Cortex of kidney (tissue), 1 donor: ENCODE measurements around the gene POLK.
"Not testable (repeated sequence)": the region's sequence is repeated elsewhere in the genome, so short reads cannot be mapped to it uniquely, and the experiment has no call there.

ENCODE experiments used
- DNase-seq: peaks from one replicate; lab custom pipeline; 2025; lab: John Stamatoyannopoulos, UW

Gene POLK

DNA sequence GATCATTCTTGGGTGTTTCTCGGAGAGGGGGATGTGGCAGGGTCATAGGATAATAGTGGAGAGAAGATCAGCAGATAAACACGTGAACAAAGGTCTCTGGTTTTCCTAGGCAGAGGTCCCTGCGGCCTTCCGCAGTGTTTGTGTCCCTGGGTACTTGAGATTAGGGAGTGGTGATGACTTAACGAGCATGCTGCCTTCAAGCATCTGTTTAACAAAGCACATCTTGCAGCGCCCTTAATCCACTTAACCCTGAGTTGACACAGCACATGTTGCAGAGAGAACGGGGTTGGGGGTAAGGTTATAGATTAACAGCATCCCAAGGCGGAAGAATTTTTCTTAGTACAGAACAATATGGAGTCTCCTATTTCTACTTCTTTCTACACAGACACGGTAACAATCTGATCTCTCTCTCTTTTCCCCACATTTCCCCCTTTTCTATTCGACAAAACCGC, 99.2 kb downstream of the POLK start:
- not testable (repeated sequence) for DNase-seq

DNA sequence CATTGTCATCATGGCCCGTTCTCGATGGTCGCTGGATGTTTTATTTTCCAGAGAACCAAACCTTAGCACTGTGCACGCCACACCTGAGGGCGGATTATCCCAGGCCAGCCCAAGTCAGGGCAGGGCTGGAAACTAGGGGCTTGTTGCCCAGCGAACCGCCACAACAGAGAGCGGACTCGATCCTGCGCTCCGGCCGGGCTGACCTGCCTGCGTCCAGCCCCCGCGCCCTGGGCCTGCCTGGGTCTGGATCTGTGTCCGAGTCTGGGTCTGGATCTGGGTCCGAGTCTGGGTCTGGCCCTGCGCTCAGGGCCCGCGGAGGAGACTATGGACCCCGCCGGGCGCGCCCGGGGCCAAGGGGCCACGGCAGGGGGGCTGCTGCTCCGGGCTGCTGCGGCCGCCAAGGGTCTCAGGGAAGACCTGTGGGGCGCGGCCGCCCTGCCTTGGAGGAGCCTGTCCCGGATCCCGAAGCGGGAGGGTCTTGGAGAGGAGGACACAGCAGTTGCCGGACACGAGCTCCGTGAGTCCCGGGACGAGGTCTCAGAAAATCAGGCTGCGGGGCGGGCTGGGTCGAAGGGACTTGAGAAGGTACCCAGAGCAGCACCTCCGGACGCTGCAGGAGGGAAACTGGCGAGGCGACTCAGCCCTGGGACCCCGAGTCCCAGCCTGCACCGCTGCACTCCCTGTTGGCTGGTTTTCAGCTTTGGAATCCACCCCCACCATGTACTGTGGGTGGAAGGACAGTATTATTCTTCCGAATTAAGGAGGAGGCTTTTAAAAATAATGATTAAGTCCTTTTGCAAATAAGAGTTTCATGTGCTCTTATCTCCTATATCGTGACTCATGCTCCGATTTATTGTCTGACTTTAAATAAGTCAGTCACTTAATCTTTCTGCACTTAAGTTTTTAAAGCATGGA, 99.9 kb downstream of the POLK start, which contains the start of gene ANKDD1B:
TSS of gene ANKDD1B (plus strand) at position 143 of the 915 bp plus-strand sequence. CDS start at position 325, 182 bp downstream.
- no peak for DNase-seq

GRCh38 chr5:75612226-75612569, 100.5 kb downstream of the POLK start:
- DNase-seq: no peak

GRCh38 chr5:75612901-75613300, 101.2 kb downstream of the POLK start:
- no peak for DNase-seq

DNA sequence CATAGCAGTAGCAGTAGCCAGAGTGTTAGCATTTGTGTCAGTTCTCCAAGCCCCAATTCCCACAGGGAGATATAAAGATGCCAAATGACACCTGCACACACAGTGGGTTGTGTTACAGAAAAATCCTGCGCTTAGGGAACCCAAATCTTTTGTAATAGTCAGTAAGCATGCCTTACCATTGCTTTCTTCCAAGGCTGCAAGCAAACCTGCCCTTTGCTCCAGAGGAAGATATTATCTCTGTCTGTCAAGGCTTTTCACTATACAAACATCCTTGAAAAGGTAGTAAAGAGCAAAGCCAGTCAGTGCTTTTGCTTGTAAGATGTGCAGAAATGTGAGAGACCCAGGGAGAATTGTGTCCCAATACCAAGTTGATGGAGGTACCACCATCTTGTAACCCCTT, 102.5 kb downstream of the POLK start:
- no peak for DNase-seq

GRCh38 chr5:75616371-75616881, 104.7 kb downstream of the POLK start:
- no peak for DNase-seq

GRCh38 chr5:75616971-75617621, 105.4 kb downstream of the POLK start:
- no peak for DNase-seq

DNA sequence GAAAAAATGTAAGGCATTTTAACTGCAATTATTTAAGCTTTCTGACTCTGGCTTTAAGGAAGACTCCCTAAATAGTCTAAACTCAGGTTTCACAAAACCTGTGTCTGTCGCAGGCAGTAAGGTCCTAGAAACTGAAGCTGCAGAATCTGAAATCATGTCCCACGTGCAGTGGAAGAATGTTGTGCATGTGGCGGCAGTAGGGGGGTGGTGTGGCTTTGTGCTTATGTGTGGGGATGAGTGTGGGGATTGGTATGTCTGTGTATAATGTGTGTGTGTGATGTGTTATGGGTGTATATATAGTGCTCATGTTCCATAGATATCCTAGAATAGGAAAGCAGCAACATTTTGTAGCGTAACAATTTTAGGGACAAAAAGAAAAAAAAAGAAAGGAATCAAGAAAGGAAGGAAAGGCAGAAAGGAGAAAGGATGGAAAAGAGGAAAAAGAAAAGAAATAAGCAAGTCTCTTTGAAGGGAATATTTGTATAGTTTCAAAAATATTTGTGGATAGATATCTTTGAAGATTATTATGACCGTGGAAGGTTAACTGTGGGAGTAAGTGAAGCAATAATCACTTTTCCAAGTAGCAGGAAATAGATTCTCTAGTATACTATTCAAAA, 106.2 kb downstream of the POLK start:
- no peak for DNase-seq

DNA sequence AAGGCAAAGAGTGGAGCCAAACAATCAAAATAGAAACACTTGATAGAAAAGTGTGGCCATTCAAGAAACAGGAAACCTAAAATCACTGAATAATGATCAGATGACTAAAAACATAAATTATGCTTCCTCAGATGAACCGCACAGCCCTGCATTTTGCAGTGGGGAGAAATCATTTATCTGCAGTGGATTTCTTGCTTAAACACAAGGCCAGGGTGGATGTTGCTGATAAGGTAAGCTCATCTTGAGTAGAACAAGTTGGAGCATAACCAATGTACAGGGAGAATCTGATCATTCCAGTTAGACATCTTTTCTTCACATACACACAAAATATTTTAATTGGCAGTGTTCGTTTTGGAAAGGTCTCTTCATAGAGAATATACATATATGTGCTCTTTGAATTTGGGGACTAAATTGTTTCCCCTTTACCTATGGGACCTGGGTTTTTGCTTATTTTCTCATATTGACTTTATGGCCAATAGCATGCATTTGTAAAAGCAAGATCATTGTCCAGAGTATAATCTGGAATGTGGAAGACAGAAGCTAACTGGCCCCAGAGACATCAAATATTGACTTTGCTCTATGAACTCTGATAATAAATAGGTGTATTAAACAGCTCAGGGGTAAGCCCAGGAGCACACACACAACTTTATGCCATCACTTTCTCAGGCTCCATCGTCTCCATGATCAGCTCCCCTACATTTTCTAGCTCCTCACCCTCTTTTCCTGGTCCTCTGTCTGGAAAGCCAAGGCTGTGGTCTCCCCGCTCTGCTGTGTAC, 108.7 kb downstream of the POLK start:
- DNase-seq: no peak

- DNase-seq: no peak
Observed at GRCh38 chr5:75622564-75622963, 110.9 kb downstream of the POLK start.

GRCh38 chr5:75623846-75624245, 112.2 kb downstream of the POLK start:
- no peak for DNase-seq

DNA sequence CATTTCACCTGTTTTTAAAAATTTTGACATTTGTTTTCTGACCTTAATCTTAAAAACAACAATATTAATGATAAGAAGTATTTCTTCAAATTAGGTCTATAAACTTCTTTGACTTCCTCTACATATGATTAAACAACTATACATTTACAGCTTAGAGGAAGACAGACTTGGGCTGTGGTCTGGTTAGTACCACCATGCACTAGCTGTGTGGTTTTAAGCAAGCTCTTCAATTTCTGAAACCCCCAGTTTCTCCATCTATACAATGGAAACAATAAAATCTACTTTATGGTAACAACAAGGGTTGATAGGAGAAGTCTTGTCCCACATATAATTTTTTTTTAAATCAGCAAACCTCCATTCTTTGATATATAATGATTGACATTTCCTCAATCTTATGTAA, 115.3 kb downstream of the POLK start:
- DNase-seq: no peak

DNA sequence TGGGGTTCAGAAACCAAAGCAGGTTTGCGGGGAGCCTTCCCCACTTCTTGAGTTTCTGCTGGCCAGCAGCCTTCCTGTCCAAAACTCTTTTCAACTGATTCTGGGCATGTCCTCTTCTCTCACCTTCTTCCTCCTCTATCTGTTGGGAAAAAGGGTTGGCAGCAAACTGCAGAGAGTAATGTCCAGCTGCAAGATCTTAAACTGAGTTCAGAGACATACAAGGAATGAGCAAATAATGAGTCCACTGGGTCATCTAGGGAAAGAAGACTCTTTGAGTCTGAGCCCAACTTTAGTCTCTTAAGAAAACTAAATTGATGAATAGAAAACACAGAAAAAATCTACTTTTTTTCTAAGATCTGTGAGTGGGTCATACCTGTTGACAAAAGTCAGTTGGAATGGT, 116.1 kb downstream of the POLK start:
- no peak for DNase-seq

GRCh38 chr5:75630875-75631274, 119.2 kb downstream of the POLK start:
- DNase-seq: no peak

DNA sequence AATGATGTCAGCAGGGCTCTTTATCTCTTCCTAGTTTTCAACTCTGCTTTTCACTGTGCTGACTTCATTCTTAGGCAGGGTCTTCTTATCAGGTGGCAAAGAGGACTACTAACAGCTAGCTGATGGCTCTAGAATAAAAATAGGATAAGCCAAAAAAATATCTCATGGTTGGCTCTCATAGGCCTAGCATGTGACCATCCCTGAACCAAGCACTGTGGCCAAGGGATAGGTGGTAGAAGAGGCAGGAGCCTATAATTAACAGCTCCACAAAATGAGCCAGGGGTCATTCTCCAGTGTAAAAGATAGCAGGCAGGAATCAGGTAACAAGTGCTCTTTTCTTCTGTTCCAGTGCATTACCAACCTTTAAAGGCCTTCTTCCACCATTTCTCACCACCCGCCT, 120.6 kb downstream of the POLK start:
- no peak for DNase-seq

GRCh38 chr5:75637949-75638348, 126.3 kb downstream of the POLK start:
- DNase-seq: no peak

GRCh38 chr5:75639535-75640311, 128.0 kb downstream of the POLK start:
- no peak for DNase-seq

- no peak for DNase-seq
Observed at GRCh38 chr5:75640395-75640794, 128.7 kb downstream of the POLK start.

DNA sequence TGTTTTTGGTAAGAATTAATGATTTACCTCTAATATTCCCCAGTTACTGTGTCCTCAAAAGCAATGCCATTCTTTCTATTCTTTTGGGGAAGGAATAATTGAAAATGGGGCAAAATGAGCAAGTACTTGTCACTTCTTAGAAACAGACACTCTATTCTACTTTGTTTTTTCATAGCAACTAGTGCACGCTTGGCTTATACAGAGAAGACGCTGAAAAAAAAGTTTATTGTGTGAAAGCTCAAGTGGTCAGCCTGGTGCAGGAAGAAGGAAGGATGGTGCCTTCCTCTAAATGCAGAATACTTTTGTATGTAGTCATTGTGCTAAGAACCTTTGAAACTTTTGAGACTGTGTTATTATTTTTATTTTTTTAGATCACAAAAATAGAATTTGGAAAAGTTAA, 129.1 kb downstream of the POLK start:
- no peak for DNase-seq

- DNase-seq: no peak
Observed at GRCh38 chr5:75648712-75649111, 137.0 kb downstream of the POLK start.
